D721Med (cell line): ENCODE measurements around the gene PF4V1.

Source experiments
- DNase-seq: peaks from one replicate; pipeline ENCODE4 v3.0.0; 2011; ENCODE audit warnings: low spot score; ENCODE audit not compliant: insufficient read length
- FAIRE-seq: peaks from 2 replicates; lab custom pipeline; 2011; peaks lifted over from hg19 to GRCh38; lab: Jason Lieb, UNC
- TF ChIP-seq, protein P1 (sequence below): IDR thresholded peaks from 2 replicates; pipeline ENCODE4 v1.5.1; 2012; ENCODE audit warnings: mild to moderate bottlenecking, control low read depth; ENCODE audit not compliant: insufficient read depth; ENCODE audit errors: missing control alignments

Gene PF4V1

DNA sequence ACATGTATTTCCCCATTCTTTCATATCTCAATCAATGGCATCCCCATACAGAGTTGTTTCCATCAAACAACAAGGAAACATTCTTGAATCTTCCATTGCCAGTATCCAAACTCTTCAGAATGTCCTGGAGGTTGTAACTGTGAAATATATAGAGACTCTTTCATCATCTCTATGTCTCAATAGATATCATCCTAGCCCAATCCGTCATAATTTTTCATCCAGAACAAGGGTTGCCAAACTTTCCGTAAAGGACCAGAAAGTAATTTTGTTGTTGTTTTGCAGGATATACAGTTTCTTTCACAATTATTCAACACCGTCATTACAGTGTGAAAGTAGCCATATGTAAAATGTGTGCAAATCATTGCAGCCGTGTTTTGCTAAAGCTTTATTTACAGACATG is 31.8 kb upstream of the PF4V1 start:
- FAIRE-seq = no peak
- TF ChIP-seq, protein P1, sequence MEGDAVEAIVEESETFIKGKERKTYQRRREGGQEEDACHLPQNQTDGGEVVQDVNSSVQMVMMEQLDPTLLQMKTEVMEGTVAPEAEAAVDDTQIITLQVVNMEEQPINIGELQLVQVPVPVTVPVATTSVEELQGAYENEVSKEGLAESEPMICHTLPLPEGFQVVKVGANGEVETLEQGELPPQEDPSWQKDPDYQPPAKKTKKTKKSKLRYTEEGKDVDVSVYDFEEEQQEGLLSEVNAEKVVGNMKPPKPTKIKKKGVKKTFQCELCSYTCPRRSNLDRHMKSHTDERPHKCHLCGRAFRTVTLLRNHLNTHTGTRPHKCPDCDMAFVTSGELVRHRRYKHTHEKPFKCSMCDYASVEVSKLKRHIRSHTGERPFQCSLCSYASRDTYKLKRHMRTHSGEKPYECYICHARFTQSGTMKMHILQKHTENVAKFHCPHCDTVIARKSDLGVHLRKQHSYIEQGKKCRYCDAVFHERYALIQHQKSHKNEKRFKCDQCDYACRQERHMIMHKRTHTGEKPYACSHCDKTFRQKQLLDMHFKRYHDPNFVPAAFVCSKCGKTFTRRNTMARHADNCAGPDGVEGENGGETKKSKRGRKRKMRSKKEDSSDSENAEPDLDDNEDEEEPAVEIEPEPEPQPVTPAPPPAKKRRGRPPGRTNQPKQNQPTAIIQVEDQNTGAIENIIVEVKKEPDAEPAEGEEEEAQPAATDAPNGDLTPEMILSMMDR = no peak

GRCh38 chr4:73822389-73822788 is 30.7 kb upstream of the PF4V1 start:
- DNase-seq (no peak), FAIRE-seq (no peak)
- TF ChIP-seq, protein P1 = no peak

More for the DNA sequence above, 31.8 kb upstream of the PF4V1 start:
- DNase-seq = no peak

GRCh38 chr4:73822812-73823504 is 30.1 kb upstream of the PF4V1 start:
- no peak for FAIRE-seq
- DNase-seq = no peak

GRCh38 chr4:73823760-73824159 is 29.3 kb upstream of the PF4V1 start:
- TF ChIP-seq, protein P1 = no peak
- no peak for FAIRE-seq
- DNase-seq = no peak

More at GRCh38 chr4:73822812-73823504, 30.1 kb upstream of the PF4V1 start:
- TF ChIP-seq, protein P1 = no peak

- TF ChIP-seq, protein P1 = no peak
- DNase-seq = no peak
- no peak for FAIRE-seq
Observed at GRCh38 chr4:73828956-73829355, 24.1 kb upstream of the PF4V1 start.

DNA sequence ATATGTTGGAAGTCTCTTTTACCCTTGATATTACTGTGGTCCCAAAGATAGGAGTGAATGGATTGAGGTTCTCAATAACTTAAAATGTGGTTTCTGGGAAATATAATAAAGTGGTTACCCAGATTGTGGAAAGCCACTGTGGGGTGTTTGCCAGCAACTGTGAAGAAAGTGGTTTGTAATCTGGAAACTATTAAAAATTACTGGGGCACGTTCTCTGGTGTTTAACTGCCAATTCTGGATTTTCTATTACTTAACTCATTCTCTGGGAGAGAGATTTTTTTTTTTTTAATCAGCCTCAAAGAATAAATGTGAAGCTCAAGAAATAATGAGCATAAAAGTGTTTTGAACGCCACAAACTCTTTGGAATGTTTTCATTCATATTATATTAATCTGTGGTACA is 21.5 kb upstream of the PF4V1 start:
- no peak for DNase-seq
- FAIRE-seq = no peak
- TF ChIP-seq, protein P1 = no peak

- DNase-seq (no peak), FAIRE-seq (no peak)
- TF ChIP-seq, protein P1 = no peak
Observed at GRCh38 chr4:73832651-73833237, 20.4 kb upstream of the PF4V1 start.
